Measurements from ENCODE around the gene ABCA13.

Gene ABCA13

DNA sequence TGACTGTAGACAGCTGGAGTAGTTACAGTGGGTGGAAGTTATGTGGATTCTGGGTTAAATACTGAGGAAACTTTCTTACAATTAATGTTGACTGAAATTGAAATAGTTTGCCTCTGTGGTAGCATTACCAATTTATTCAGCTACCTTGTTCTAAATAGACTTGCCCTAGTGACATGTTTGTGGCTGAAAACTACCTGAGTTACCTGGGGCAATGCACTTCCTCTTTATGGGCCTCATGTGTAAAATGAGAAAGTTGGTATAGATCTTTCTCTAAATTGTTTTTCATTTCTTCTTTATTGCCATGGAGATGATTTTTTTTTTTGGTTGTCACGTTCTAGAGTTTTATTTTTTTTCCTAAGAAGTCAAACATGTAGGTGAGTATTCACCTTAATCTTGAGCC is 500.4 kb downstream of the ABCA13 start:
- FAIRE-seq, result no peak
- TF ChIP-seq POLR2A (IDR thresholded peaks at IDR 0.05; ENCODE audit: low read depth, low read length), result no peak
- no peak for TF ChIP-seq TAF1 (IDR thresholded peaks at IDR 0.05; ENCODE audit: borderline replicate concordance, low read depth, low read length)
- TF ChIP-seq POLR2AphosphoS5 (IDR thresholded peaks at IDR 0.05; ENCODE audit: low read depth, low read length), result no peak
- no peak for DNase-seq (ENCODE audit: insufficient read length)

DNA sequence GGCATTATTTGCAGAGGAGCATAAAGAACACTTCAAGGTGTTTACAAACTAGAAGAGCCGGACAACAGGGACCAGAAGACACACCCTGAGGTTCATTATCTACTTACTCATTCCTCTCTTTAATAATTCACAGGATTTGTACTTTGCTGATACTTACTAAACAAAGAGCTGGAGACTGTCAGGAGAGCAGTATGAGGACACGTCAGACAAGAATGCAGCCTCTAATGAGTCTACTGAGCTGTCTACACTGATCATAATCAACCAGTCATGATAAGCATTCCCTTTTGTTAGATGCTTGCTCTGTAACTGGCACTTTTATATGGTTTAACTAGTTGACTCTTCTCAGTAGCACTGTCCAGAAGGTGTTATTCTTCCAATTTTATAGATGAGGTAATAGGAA is 509.7 kb downstream of the ABCA13 start:
- FAIRE-seq (no peak), DNase-seq (ENCODE audit: insufficient read length) (no peak)
- TF ChIP-seq POLR2A (IDR thresholded peaks at IDR 0.05; ENCODE audit: low read depth, low read length), result no peak
- no peak for TF ChIP-seq TAF1 (IDR thresholded peaks at IDR 0.05; ENCODE audit: borderline replicate concordance, low read depth, low read length)
- no peak for TF ChIP-seq POLR2AphosphoS5 (IDR thresholded peaks at IDR 0.05; ENCODE audit: low read depth, low read length)

- DNase-seq (ENCODE audit: insufficient read length) (no peak), FAIRE-seq (no peak)
- TF ChIP-seq POLR2A (IDR thresholded peaks at IDR 0.05; ENCODE audit: low read depth, low read length), result no peak
- no peak for TF ChIP-seq TAF1 (IDR thresholded peaks at IDR 0.05; ENCODE audit: borderline replicate concordance, low read depth, low read length)
- TF ChIP-seq POLR2AphosphoS5 (IDR thresholded peaks at IDR 0.05; ENCODE audit: low read depth, low read length), result no peak
These were observed 520.5 kb downstream of the ABCA13 start for GRCh38 chr7:48691788-48692187.

All from GM12892 (cell line).